ENCODE results near the gene ZNF396. TPM values are rescaled to one million over a fixed set of nuclear protein-coding genes. Genes with fewer than 3 reads are reported as not detected.

Gene ZNF396
- total and polyA plus RNA-seq, 5 donors from 2014 or later: 0.57 to 2.3 (median 1.3) TPM; not detected in 2

DNA sequence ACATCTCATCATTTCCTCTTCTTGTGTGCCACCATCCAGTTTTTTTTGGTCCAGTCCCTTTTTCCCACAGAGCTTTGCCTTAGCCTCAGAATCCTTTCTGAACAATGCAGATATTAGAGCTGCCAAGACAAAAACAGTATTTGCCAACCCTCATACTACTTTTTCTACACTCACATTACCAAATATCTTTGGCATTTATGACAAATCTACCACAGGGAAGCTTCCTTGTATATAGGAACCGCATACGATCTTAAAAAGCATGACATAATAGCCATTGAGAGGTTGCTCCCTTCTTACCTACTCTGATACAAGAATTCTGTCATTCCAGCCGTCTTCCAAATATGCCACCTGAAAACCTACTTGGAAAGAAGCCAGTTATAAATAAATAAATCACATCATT lies 42.3 kb downstream of the ZNF396 start:
- Mint-ChIP-seq H3K4me3 (no peak overlapping the region), H3K9me3 (peaks cover 0 to 2% (median 0%) of the 10 kb centered on the region in 7 donors), H3K27me3 (no peaks in the 10 kb centered on the region), H3K4me1 (peaks cover 16 to 49% (median 24%) of the 10 kb centered on the region in 4 donors), H3K36me3 (peaks cover 68% of the 10 kb centered on the region), H3K27ac (peak overlapping the region in 1 of 3 donors; percentile 23)
- Histone ChIP-seq H3K9me3 (ENCODE audit: control insufficient read depth in 2 of 2, low read length in 2 of 2) (no peaks in the 10 kb centered on the region), H3K4me3 (ENCODE audit: low read depth, low read length) (no peak overlapping the region), H3K27ac (ENCODE audit: insufficient read depth, low read length, poor library complexity, severe bottlenecking) (no peak overlapping the region), H3K27me3 (ENCODE audit: control insufficient read depth, insufficient read depth, low read length) (no peaks in the 10 kb centered on the region), H3K4me1 (ENCODE audit: control insufficient read depth, insufficient read depth, low read length, poor library complexity, severe bottlenecking) (no peaks in the 10 kb centered on the region), H3K36me3 (ENCODE audit: control insufficient read depth, insufficient read depth, low read length) (peaks cover 78% of the 10 kb centered on the region)
- no peak for DNase-seq
- ATAC-seq (ENCODE audit: low read depth in 2 of 2): no peak

DNA sequence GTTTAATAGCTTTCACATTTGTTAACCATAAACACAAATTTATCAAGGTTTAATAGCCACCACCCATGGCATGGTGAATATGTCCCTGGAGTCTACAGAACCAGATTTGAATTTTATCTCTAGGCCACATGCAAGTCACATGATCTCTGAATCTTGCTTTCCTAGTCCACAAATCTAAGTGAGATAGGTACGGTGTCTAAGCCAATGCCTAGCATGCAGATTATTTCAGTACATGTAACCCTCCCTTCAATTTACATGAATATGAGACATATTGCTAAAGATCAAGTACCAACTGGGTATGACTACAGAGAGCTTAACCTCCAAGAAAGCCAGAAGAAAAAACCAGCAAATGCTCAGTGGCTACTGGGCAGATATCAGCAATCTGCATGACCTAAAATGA lies 42.9 kb downstream of the ZNF396 start:
- H3K27ac Mint-ChIP-seq: peak overlapping the region in 2 of 3 donors; percentile 13 to 23
- Histone ChIP-seq H3K4me1 (ENCODE audit: control insufficient read depth, insufficient read depth, low read length, poor library complexity, severe bottlenecking) (no peaks in the 10 kb centered on the region), H3K9me3 (ENCODE audit: control insufficient read depth in 2 of 2, low read length in 2 of 2) (no peaks in the 10 kb centered on the region), H3K27me3 (ENCODE audit: control insufficient read depth, insufficient read depth, low read length) (no peaks in the 10 kb centered on the region), H3K27ac (ENCODE audit: insufficient read depth, low read length, poor library complexity, severe bottlenecking) (no peak overlapping the region), H3K36me3 (ENCODE audit: control insufficient read depth, insufficient read depth, low read length) (peaks cover 72% of the 10 kb centered on the region), H3K4me3 (ENCODE audit: low read depth, low read length) (no peak overlapping the region)
- no peaks in the 10 kb centered on the region for H3K27me3 Mint-ChIP-seq
- peaks cover 62% of the 10 kb centered on the region for H3K36me3 Mint-ChIP-seq
- DNase-seq: no peak
- no peak for ATAC-seq (ENCODE audit: low read depth in 2 of 2)
- H3K9me3 Mint-ChIP-seq: peaks cover 0 to 2% (median 0%) of the 10 kb centered on the region in 7 donors
- H3K4me1 Mint-ChIP-seq: peaks cover 10 to 43% (median 20%) of the 10 kb centered on the region in 4 donors
- no peak overlapping the region for H3K4me3 Mint-ChIP-seq

GRCh38 chr18:35331367-35332087 lies 45.6 kb downstream of the ZNF396 start:
- Histone ChIP-seq H3K27ac (ENCODE audit: insufficient read depth, low read length, poor library complexity, severe bottlenecking) (no peak overlapping the region), H3K27me3 (ENCODE audit: control insufficient read depth, insufficient read depth, low read length) (no peaks in the 10 kb centered on the region), H3K36me3 (ENCODE audit: control insufficient read depth, insufficient read depth, low read length) (peaks cover 46% of the 10 kb centered on the region), H3K4me3 (ENCODE audit: low read depth, low read length) (no peak overlapping the region), H3K4me1 (ENCODE audit: control insufficient read depth, insufficient read depth, low read length, poor library complexity, severe bottlenecking) (no peaks in the 10 kb centered on the region), H3K9me3 (ENCODE audit: control insufficient read depth in 2 of 2, low read length in 2 of 2) (no peaks in the 10 kb centered on the region)
- H3K4me3 Mint-ChIP-seq: no peak overlapping the region
- ATAC-seq (ENCODE audit: low read depth in 2 of 2): no peak
- peaks cover 40% of the 10 kb centered on the region for H3K36me3 Mint-ChIP-seq
- peaks cover 7 to 24% (median 8%) of the 10 kb centered on the region in 4 donors for H3K4me1 Mint-ChIP-seq
- no peak for DNase-seq
- H3K9me3 Mint-ChIP-seq: peaks cover 0 to 6% (median 2%) of the 10 kb centered on the region in 7 donors
- no peak overlapping the region for H3K27ac Mint-ChIP-seq
- no peaks in the 10 kb centered on the region for H3K27me3 Mint-ChIP-seq

GRCh38 chr18:35328868-35329267 lies 48.3 kb downstream of the ZNF396 start:
- Mint-ChIP-seq H3K27me3 (no peaks in the 10 kb centered on the region), H3K36me3 (peaks cover 15% of the 10 kb centered on the region), H3K9me3 (peaks cover 0 to 6% (median 2%) of the 10 kb centered on the region in 7 donors), H3K27ac (no peak overlapping the region), H3K4me1 (peaks cover 0 to 8% (median 1%) of the 10 kb centered on the region in 4 donors), H3K4me3 (no peak overlapping the region)
- Histone ChIP-seq H3K36me3 (ENCODE audit: control insufficient read depth, insufficient read depth, low read length) (peaks cover 20% of the 10 kb centered on the region), H3K9me3 (ENCODE audit: control insufficient read depth in 2 of 2, low read length in 2 of 2) (no peaks in the 10 kb centered on the region), H3K27ac (ENCODE audit: insufficient read depth, low read length, poor library complexity, severe bottlenecking) (no peak overlapping the region), H3K4me3 (ENCODE audit: low read depth, low read length) (no peak overlapping the region), H3K4me1 (ENCODE audit: control insufficient read depth, insufficient read depth, low read length, poor library complexity, severe bottlenecking) (no peaks in the 10 kb centered on the region), H3K27me3 (ENCODE audit: control insufficient read depth, insufficient read depth, low read length) (no peaks in the 10 kb centered on the region)
- ATAC-seq (ENCODE audit: low read depth in 2 of 2) (no peak), DNase-seq (no peak)

- no peaks in the 10 kb centered on the region for H3K4me1 ChIP-seq (ENCODE audit: control insufficient read depth, insufficient read depth, low read length, poor library complexity, severe bottlenecking)
- Mint-ChIP-seq H3K36me3 (no peaks in the 10 kb centered on the region), H3K4me1 (no peaks in the 10 kb centered on the region), H3K9me3 (peaks cover 0 to 6% (median 2%) of the 10 kb centered on the region in 7 donors), H3K27ac (peak overlapping the region in 1 of 3 donors; percentile 11), H3K4me3 (no peak overlapping the region), H3K27me3 (no peaks in the 10 kb centered on the region)
- H3K27me3 ChIP-seq (ENCODE audit: control insufficient read depth, insufficient read depth, low read length): no peaks in the 10 kb centered on the region
- no peak overlapping the region for H3K4me3 ChIP-seq (ENCODE audit: low read depth, low read length)
- peaks cover 2% of the 10 kb centered on the region for H3K36me3 ChIP-seq (ENCODE audit: control insufficient read depth, insufficient read depth, low read length)
- no peak for ATAC-seq (ENCODE audit: low read depth in 2 of 2)
- DNase-seq: no peak
- no peaks in the 10 kb centered on the region for H3K9me3 ChIP-seq (ENCODE audit: control insufficient read depth in 2 of 2, low read length in 2 of 2)
- no peak overlapping the region for H3K27ac ChIP-seq (ENCODE audit: insufficient read depth, low read length, poor library complexity, severe bottlenecking)
Measured at GRCh38 chr18:35326695-35327387, 50.3 kb downstream of the ZNF396 start.

DNA sequence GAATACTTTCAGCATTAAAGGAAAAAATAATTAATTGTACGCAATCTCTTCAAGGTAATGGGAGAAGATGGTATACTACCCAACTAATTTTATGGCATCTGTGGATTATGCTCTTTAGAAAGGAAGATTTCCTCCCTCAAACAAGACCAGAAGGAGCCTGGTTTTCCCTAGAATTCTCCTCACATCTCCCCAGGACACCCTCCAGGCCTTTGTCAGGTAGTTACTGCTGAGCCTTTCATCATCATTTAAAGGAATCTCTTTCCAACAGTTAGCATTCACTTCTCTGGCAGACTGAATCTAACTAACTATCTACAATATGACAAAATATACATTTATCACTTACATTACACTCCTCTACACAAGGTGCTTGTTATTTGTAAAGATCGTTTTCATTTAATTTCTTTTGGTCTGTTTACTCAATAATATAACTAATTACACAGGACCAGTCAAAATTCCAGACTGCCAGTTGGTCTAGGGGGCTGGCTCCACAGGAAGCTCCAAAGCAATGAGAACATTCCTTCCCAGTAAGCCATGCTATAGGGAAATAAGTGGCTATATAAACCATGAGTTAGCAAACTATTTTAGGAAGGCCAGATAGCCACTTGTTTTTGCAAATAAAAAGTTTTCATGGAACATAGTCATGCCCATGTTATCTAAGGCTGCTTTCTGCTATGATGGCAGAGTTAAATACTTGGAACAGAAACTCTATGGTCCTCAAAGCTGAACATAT lies 52.0 kb downstream of the ZNF396 start:
- Histone ChIP-seq H3K9me3 (ENCODE audit: control insufficient read depth in 2 of 2, low read length in 2 of 2) (no peaks in the 10 kb centered on the region), H3K4me1 (ENCODE audit: control insufficient read depth, insufficient read depth, low read length, poor library complexity, severe bottlenecking) (no peaks in the 10 kb centered on the region), H3K27ac (ENCODE audit: insufficient read depth, low read length, poor library complexity, severe bottlenecking) (no peak overlapping the region), H3K4me3 (ENCODE audit: low read depth, low read length) (no peak overlapping the region), H3K36me3 (ENCODE audit: control insufficient read depth, insufficient read depth, low read length) (no peaks in the 10 kb centered on the region), H3K27me3 (ENCODE audit: control insufficient read depth, insufficient read depth, low read length) (no peaks in the 10 kb centered on the region)
- Mint-ChIP-seq H3K4me3 (no peak overlapping the region), H3K36me3 (no peaks in the 10 kb centered on the region), H3K9me3 (peaks cover 0 to 6% (median 2%) of the 10 kb centered on the region in 7 donors), H3K27me3 (peaks cover 4% of the 10 kb centered on the region), H3K4me1 (no peaks in the 10 kb centered on the region), H3K27ac (no peak overlapping the region)
- ATAC-seq (ENCODE audit: low read depth in 2 of 2) (no peak), DNase-seq (no peak)

DNA sequence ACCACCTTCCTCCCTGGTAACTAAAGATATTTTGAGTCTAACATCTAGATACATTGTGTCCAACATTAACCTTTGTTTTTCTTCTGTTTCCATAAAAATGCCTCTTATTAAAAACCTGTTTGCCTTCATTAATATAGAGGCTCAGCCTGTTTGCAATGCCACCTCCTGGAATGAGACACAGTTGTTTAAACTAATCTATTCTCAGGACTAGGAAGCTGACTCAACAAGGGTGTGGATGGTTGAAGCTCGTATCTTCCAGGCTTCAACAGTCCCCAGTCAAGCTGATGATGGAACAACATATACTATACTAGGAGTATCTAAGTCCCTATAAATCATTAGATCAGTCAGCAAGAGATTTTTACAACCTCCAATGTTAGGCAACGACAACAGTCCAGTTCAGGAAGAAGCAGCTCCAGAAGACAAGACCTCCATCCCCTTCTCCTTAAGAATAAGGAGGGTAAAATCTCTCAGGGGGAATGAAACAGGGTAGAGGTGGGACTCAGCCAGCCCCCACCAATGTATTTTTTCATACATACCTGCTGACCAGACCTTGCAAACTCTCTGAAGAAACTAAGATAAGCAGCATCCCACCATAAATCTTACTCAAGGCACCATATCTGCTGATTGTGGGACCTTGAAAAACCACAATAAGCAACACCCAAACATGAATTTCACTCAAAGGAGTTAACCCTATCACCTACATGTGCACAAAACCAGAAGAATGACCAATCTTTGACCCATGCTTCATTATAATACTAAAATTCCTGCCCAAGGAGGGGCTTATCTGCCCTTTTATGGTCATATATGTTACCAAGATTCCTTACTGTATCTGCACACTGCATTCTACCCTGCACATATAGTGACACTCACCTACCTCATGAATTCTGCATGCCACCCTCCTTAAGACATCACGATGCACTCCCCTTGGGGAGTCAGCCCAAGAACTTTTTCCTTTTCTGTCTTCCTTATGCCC lies 54.4 kb downstream of the ZNF396 start:
- Mint-ChIP-seq H3K27ac (no peak overlapping the region), H3K36me3 (no peaks in the 10 kb centered on the region), H3K9me3 (peaks cover 0 to 6% (median 3%) of the 10 kb centered on the region in 7 donors), H3K4me1 (no peaks in the 10 kb centered on the region), H3K4me3 (no peak overlapping the region), H3K27me3 (peaks cover 4% of the 10 kb centered on the region)
- Histone ChIP-seq H3K4me3 (ENCODE audit: low read depth, low read length) (no peak overlapping the region), H3K27ac (ENCODE audit: insufficient read depth, low read length, poor library complexity, severe bottlenecking) (no peak overlapping the region), H3K36me3 (ENCODE audit: control insufficient read depth, insufficient read depth, low read length) (no peaks in the 10 kb centered on the region), H3K9me3 (ENCODE audit: control insufficient read depth in 2 of 2, low read length in 2 of 2) (no peaks in the 10 kb centered on the region), H3K27me3 (ENCODE audit: control insufficient read depth, insufficient read depth, low read length) (no peaks in the 10 kb centered on the region), H3K4me1 (ENCODE audit: control insufficient read depth, insufficient read depth, low read length, poor library complexity, severe bottlenecking) (no peaks in the 10 kb centered on the region)
- no peak for DNase-seq
- no peak for ATAC-seq (ENCODE audit: low read depth in 2 of 2)

Measured in CD4-positive, CD25-positive, alpha-beta regulatory T cell (primary cell).